WTC11 (cell line): Measurements from ENCODE around the gene PDE4B.

Experiments
- FOXJ3 ChIP-seq: sonication (generic); formaldehyde crosslinking; IDR thresholded peaks from 2 replicates; pipeline ENCODE4 v1.9.0; 2021; ENCODE audit warnings: missing genetic modification reagents, mild to moderate bottlenecking, borderline replicate concordance
- FOXK1 ChIP-seq: sonication (generic); formaldehyde crosslinking; IDR thresholded peaks from 2 replicates; pipeline ENCODE4 v1.8.0; 2022; ENCODE audit warnings: mild to moderate bottlenecking, moderate library complexity, missing genetic modification reagents

GRCh38 chr1:66372522-66373101, 579.9 kb downstream of the PDE4B start:
- no peak for TF ChIP-seq FOXJ3
- TF ChIP-seq FOXK1 (CRISPR knock-in tag) = no peak
